HepG2 (cell line): ENCODE measurements around the gene NABP2. TPM values are rescaled to one million over a fixed set of nuclear protein-coding genes. Genes with fewer than 3 reads are reported as not detected.

Experiments used
- BCL6 ChIP-seq: IDR thresholded peaks from 2 replicates; pipeline ENCODE4 v1.6.1; 2016; ENCODE audit warnings: missing genetic modification reagents, missing compliant biosample characterization
- CBFB ChIP-seq: sonication (generic); formaldehyde crosslinking; IDR thresholded peaks from 2 replicates; pipeline ENCODE4 v1.4.0; 2020; ENCODE audit warnings: missing genetic modification reagents
- DPF2 ChIP-seq: sonication (generic); formaldehyde crosslinking; IDR thresholded peaks from 2 replicates; pipeline ENCODE4 v1.4.0; 2020; ENCODE audit warnings: mild to moderate bottlenecking, low read depth, missing genetic modification reagents, borderline replicate concordance
- EZH2 ChIP-seq: conservative IDR thresholded peaks from 2 replicates; pipeline ENCODE4 v1.6.1; 2012; ENCODE audit warnings: mild to moderate bottlenecking, low read depth, low read length, moderate library complexity
- HNRNPLL ChIP-seq: fragments of 200-400 bp; formaldehyde crosslinking; IDR thresholded peaks from 2 replicates; pipeline ENCODE4 v1.6.1; 2017; ENCODE audit warnings: mild to moderate bottlenecking, low read depth, low read length; ENCODE audit not compliant: poor library complexity, severe bottlenecking
- IKZF1 ChIP-seq: fragments of 450-650 bp; IDR thresholded peaks from 2 replicates; pipeline ENCODE4 v1.7.1; 2016
- KDM5B ChIP-seq: sonication (generic); formaldehyde crosslinking; IDR thresholded peaks from 2 replicates; pipeline ENCODE4 v1.4.0; 2020; ENCODE audit warnings: missing genetic modification reagents, mild to moderate bottlenecking, borderline replicate concordance
- MBD4 ChIP-seq: IDR thresholded peaks from 2 replicates; pipeline ENCODE4 v1.6.1; 2012; ENCODE audit warnings: low read length, inconsistent platforms, borderline replicate concordance
- MYPOP ChIP-seq: sonication (generic); formaldehyde crosslinking; IDR thresholded peaks from 2 replicates; pipeline ENCODE4 v1.8.1; 2023; ENCODE audit warnings: mild to moderate bottlenecking, moderate library complexity, missing genetic modification reagents
- NFE2L1 ChIP-seq: sonication (generic); formaldehyde crosslinking; IDR thresholded peaks from 2 replicates; pipeline ENCODE4 v1.4.0; 2020; ENCODE audit warnings: missing genetic modification reagents, mild to moderate bottlenecking, borderline replicate concordance
- NFYB ChIP-seq: sonication (generic); formaldehyde crosslinking; IDR thresholded peaks from 2 replicates; pipeline ENCODE4 v1.4.0; 2020; ENCODE audit warnings: missing genetic modification reagents
- NR2F2 ChIP-seq: IDR thresholded peaks from 2 replicates; pipeline ENCODE4 v1.6.1; 2012; ENCODE audit warnings: low read depth, inconsistent platforms, borderline replicate concordance
- SAFB2 ChIP-seq: sonication (generic); formaldehyde crosslinking; IDR thresholded peaks from 2 replicates; pipeline ENCODE4 v1.5.1; 2020; ENCODE audit warnings: missing genetic modification reagents, low read depth, mild to moderate bottlenecking, borderline replicate concordance
- ZBTB21 ChIP-seq: sonication (generic); formaldehyde crosslinking; IDR thresholded peaks from 2 replicates; pipeline ENCODE4 v1.4.0; 2020; ENCODE audit warnings: missing genetic modification reagents
- ZNF101 ChIP-seq: sonication (generic); formaldehyde crosslinking; IDR thresholded peaks from 2 replicates; pipeline ENCODE4 v1.4.0; 2020; ENCODE audit warnings: mild to moderate bottlenecking, low read depth, missing genetic modification reagents, borderline replicate concordance
- ZNF180 ChIP-seq: sonication (generic); formaldehyde crosslinking; IDR thresholded peaks from 2 replicates; pipeline ENCODE4 v1.4.0; 2020; ENCODE audit warnings: low read depth, missing genetic modification reagents, borderline replicate concordance
- ZNF367 ChIP-seq: sonication (generic); formaldehyde crosslinking; IDR thresholded peaks from 2 replicates; pipeline ENCODE4 v1.4.0; 2020; ENCODE audit warnings: missing genetic modification reagents, borderline replicate concordance
- ZNF577 ChIP-seq: sonication (generic); formaldehyde crosslinking; IDR thresholded peaks from 2 replicates; pipeline ENCODE4 v1.4.0; 2020; ENCODE audit warnings: mild to moderate bottlenecking, low read depth, missing genetic modification reagents, borderline replicate concordance
- ZNF589 ChIP-seq: sonication (generic); formaldehyde crosslinking; conservative IDR thresholded peaks from 2 replicates; pipeline ENCODE4 v1.8.0; 2022; ENCODE audit warnings: mild to moderate bottlenecking, moderate library complexity, missing genetic modification reagents
- ZNF792 ChIP-seq: IDR thresholded peaks from 2 replicates; pipeline ENCODE4 v1.6.1; 2016
- ZSCAN22 ChIP-seq: sonication (generic); formaldehyde crosslinking; IDR thresholded peaks from 2 replicates; pipeline ENCODE4 v1.4.0; 2020; ENCODE audit warnings: mild to moderate bottlenecking, missing genetic modification reagents
- polyA plus RNA-seq, 8 experiments: library from polyadenylated mRNA; depleted of rRNA in 3 of 8; stranded (reverse) in 7 of 8; unstranded in 1 of 8; fragments of >200 nt; fragmentation: Illumina TruSeq in 4 of 8; extraction: Trizol in 4 of 8; gene quantifications; 2 replicates each; pipeline versions ENCODE4 v1.2.1 to v1.2.3, GENCODE V29; 2011 to 2016; ENCODE audit warnings: low read depth in 4 of 8, missing spikeins in 1 of 8, mixed read lengths in 1 of 8; ENCODE audit not compliant: insufficient read depth in 1 of 8
- total RNA-seq, 5 experiments: library from RNA; depleted of rRNA; stranded (reverse); fragments of >200 nt; fragmentation: Illumina TruSeq; extraction: Trizol; gene quantifications; 2 replicates each; pipeline ENCODE4 v1.2.3, GENCODE V29; 2016; ENCODE audit warnings: low read depth in 1 of 5
- TF ChIP-seq, protein P1 (sequence below): sonication (generic); formaldehyde crosslinking; IDR thresholded peaks from 2 replicates; pipeline ENCODE4 v1.5.0; 2020; ENCODE audit warnings: mild to moderate bottlenecking, missing genetic modification reagents
- TF ChIP-seq, protein P2 (sequence below): sonication (generic); formaldehyde crosslinking; IDR thresholded peaks from 2 replicates; pipeline ENCODE4 v1.5.1; 2020; ENCODE audit warnings: mild to moderate bottlenecking, moderate library complexity, missing genetic modification reagents
- TF ChIP-seq, protein P3 (sequence below): sonication (generic); formaldehyde crosslinking; conservative IDR thresholded peaks from 2 replicates; pipeline ENCODE4 v1.4.0; 2020; ENCODE audit warnings: missing genetic modification reagents

The NABP2 gene
- total and polyA plus RNA-seq, 2 of the 13 experiments (the other 11 are each of a cell fraction or from before 2014, with no cell fraction given), result 33.2 to 35.5 TPM

DNA sequence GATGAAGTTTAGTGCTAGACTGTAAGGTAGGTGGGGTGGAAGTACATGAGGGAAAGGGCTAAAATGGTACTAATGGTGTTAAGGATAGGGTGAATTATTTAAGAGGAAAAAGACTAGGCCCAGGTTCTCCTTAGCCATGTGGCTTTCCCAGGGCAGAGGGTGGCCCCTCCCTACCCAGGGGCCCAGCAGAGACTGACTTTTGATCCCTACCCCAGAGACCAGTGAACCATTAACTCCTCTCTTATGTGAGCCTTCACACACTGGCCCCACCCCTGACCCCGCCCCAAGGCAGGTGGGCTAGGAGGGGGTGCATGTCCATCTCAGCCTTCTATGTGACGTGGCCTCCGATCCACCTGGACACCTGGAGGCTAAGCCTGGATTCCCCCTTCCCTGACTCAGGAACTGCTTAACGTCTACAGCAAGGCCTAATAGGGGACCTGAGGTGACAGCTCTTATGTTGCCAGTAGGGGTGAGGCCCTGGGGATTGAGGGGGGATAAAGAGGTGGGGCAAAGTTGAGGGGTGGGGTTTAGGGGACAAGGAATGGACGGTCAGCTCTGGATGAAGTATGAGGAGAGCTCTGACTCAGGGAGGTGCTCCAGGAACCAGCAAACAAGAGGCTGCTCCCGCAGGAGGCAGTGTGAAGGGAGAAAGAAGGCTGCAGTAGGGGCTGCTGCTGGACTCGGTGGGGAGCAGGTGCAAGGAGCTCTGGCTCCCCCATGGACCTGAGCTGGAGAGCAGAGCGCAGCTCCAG is 6.5 kb downstream of the NABP2 start (continued):
- TF ChIP-seq NFE2L1 (CRISPR knock-in tag) (no peak), ZSCAN22 (CRISPR knock-in tag) (no peak), NFYB (CRISPR knock-in tag) (no peak), MYPOP (no peak), ZNF101 (peak; percentile 54; the same call in 1 of the 2 replicates), MBD4 (no peak), HNRNPLL (no peak), EZH2 (no peak), DPF2 (CRISPR knock-in tag) (no peak), ZNF577 (CRISPR knock-in tag) (no peak), ZNF180 (no peak), CBFB (CRISPR knock-in tag) (no peak), ZNF589 (CRISPR knock-in tag) (no peak; the same call in 1 of the 2 replicates), NR2F2 (no peak), ZNF367 (CRISPR knock-in tag) (no peak), SAFB2 (CRISPR knock-in tag) (no peak), IKZF1 (no peak), KDM5B (CRISPR knock-in tag) (peak; percentile 54; the same call in 1 of the 2 replicates), ZNF792 (peak; percentile 87), BCL6 (CRISPR knock-in tag) (peak; percentile 39), ZBTB21 (CRISPR knock-in tag) (no peak)
- TF ChIP-seq, protein P1, sequence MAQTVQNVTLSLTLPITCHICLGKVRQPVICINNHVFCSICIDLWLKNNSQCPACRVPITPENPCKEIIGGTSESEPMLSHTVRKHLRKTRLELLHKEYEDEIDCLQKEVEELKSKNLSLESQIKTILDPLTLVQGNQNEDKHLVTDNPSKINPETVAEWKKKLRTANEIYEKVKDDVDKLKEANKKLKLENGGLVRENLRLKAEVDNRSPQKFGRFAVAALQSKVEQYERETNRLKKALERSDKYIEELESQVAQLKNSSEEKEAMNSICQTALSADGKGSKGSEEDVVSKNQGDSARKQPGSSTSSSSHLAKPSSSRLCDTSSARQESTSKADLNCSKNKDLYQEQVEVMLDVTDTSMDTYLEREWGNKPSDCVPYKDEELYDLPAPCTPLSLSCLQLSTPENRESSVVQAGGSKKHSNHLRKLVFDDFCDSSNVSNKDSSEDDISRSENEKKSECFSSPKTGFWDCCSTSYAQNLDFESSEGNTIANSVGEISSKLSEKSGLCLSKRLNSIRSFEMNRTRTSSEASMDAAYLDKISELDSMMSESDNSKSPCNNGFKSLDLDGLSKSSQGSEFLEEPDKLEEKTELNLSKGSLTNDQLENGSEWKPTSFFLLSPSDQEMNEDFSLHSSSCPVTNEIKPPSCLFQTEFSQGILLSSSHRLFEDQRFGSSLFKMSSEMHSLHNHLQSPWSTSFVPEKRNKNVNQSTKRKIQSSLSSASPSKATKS (CRISPR knock-in tag), result no peak
- TF ChIP-seq, protein P2, sequence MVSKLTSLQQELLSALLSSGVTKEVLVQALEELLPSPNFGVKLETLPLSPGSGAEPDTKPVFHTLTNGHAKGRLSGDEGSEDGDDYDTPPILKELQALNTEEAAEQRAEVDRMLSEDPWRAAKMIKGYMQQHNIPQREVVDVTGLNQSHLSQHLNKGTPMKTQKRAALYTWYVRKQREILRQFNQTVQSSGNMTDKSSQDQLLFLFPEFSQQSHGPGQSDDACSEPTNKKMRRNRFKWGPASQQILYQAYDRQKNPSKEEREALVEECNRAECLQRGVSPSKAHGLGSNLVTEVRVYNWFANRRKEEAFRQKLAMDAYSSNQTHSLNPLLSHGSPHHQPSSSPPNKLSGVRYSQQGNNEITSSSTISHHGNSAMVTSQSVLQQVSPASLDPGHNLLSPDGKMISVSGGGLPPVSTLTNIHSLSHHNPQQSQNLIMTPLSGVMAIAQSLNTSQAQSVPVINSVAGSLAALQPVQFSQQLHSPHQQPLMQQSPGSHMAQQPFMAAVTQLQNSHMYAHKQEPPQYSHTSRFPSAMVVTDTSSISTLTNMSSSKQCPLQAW (CRISPR knock-in tag), result peak; percentile 90; the same call in 1 of the 2 replicates
- TF ChIP-seq, protein P3, sequence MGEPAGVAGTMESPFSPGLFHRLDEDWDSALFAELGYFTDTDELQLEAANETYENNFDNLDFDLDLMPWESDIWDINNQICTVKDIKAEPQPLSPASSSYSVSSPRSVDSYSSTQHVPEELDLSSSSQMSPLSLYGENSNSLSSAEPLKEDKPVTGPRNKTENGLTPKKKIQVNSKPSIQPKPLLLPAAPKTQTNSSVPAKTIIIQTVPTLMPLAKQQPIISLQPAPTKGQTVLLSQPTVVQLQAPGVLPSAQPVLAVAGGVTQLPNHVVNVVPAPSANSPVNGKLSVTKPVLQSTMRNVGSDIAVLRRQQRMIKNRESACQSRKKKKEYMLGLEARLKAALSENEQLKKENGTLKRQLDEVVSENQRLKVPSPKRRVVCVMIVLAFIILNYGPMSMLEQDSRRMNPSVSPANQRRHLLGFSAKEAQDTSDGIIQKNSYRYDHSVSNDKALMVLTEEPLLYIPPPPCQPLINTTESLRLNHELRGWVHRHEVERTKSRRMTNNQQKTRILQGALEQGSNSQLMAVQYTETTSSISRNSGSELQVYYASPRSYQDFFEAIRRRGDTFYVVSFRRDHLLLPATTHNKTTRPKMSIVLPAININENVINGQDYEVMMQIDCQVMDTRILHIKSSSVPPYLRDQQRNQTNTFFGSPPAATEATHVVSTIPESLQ, result 0 out of 2 replicates have a peak, but pooled peaks have one; percentile 39
